GM18867 (cell line): ENCODE data around the gene PRKN.
"Not testable (repeated sequence)": the region's sequence is repeated elsewhere in the genome, so short reads cannot be mapped to it uniquely, and the experiment has no call there.

Experiments used
- ATAC-seq: cut with Tn5 transposase; IDR thresholded peaks from one replicate; pipeline ENCODE4 v1.9.1; 2021; ENCODE audit warnings: mild to moderate bottlenecking, moderate library complexity; ENCODE audit not compliant: unreplicated experiment

Gene PRKN

GRCh38 chr6:162467679-162468078 is 259.9 kb downstream of the PRKN start:
- no peak for ATAC-seq

- ATAC-seq: no peak
These were observed 264.0 kb downstream of the PRKN start for GRCh38 chr6:162463576-162463975.

- ATAC-seq: no peak
These were observed 267.6 kb downstream of the PRKN start for GRCh38 chr6:162459985-162460384.

- ATAC-seq: no peak
These were observed 277.2 kb downstream of the PRKN start for GRCh38 chr6:162450358-162450757.

GRCh38 chr6:162448294-162448693 is 279.3 kb downstream of the PRKN start:
- ATAC-seq: no peak

GRCh38 chr6:162443101-162443500 is 284.5 kb downstream of the PRKN start:
- ATAC-seq: no peak

GRCh38 chr6:162442687-162443086 is 284.9 kb downstream of the PRKN start:
- no peak for ATAC-seq

GRCh38 chr6:162441991-162442390 is 285.6 kb downstream of the PRKN start:
- no peak for ATAC-seq

- no peak for ATAC-seq
These were observed 288.6 kb downstream of the PRKN start for GRCh38 chr6:162438980-162439379.

- ATAC-seq: no peak
These were observed 292.5 kb downstream of the PRKN start for GRCh38 chr6:162435071-162435470.

GRCh38 chr6:162421004-162421403 is 306.6 kb downstream of the PRKN start:
- ATAC-seq: no peak

GRCh38 chr6:162416831-162417537 is 310.6 kb downstream of the PRKN start:
- ATAC-seq: no peak

GRCh38 chr6:162416307-162416706 is 311.3 kb downstream of the PRKN start:
- no peak for ATAC-seq

GRCh38 chr6:162409741-162410691 is 317.6 kb downstream of the PRKN start:
- ATAC-seq: no peak

- no peak for ATAC-seq
These were observed 318.6 kb downstream of the PRKN start for GRCh38 chr6:162408826-162409535.

GRCh38 chr6:162404951-162405350 is 322.6 kb downstream of the PRKN start:
- no peak for ATAC-seq

- no peak for ATAC-seq
These were observed 324.5 kb downstream of the PRKN start for GRCh38 chr6:162403031-162403430.

- ATAC-seq: no peak
These were observed 332.4 kb downstream of the PRKN start for GRCh38 chr6:162395181-162395580.

GRCh38 chr6:162390961-162391811 is 336.4 kb downstream of the PRKN start:
- ATAC-seq: not testable (repeated sequence)

- no peak for ATAC-seq
These were observed 338.1 kb downstream of the PRKN start for GRCh38 chr6:162389343-162390085.
